ENCODE data around the gene STX10.

The STX10 gene

GRCh38 chr19:13099073-13099999 is 50.8 kb downstream of the STX10 start:
- DNase-seq = peak; percentile 75

GRCh38 chr19:13098277-13099072 is 51.7 kb downstream of the STX10 start:
- DNase-seq = no peak

- no peak for DNase-seq
Measured at GRCh38 chr19:13097463-13098258, 52.5 kb downstream of the STX10 start.

GRCh38 chr19:13097033-13097462 is 53.1 kb downstream of the STX10 start:
- DNase-seq = no peak

GRCh38 chr19:13095934-13096927 is 53.9 kb downstream of the STX10 start:
- DNase-seq = peak; percentile 88

GRCh38 chr19:13095393-13095784 is 54.8 kb downstream of the STX10 start:
- no peak for DNase-seq

- DNase-seq = no peak
Measured at GRCh38 chr19:13094771-13095392, 55.3 kb downstream of the STX10 start.

- no peak for DNase-seq
Measured at GRCh38 chr19:13094106-13094504, 56.1 kb downstream of the STX10 start.
